Hepatocyte (in vitro differentiated cells): ENCODE data around the gene TMPRSS7.

Experiments used
- CTCF ChIP-seq: fragments of 200-600 bp; sonication (generic); IDR thresholded peaks from 2 replicates; pipeline ENCODE4 v1.5.1; 2016; ENCODE audit warnings: antibody characterized with exemption, mild to moderate bottlenecking; ENCODE audit not compliant: poor library complexity
- EZH2 ChIP-seq: fragments of 200-600 bp; sonication (generic); IDR thresholded peaks from 2 replicates; pipeline ENCODE4 v1.6.1; 2016; ENCODE audit warnings: antibody characterized with exemption, mild to moderate bottlenecking, borderline replicate concordance
- EZH2phosphoT487 ChIP-seq: fragments of 200-600 bp; sonication (generic); IDR thresholded peaks from one replicate; pipeline ENCODE4 v1.6.1; 2018; ENCODE audit warnings: antibody characterized with exemption, mild to moderate bottlenecking, low read depth, moderate library complexity; ENCODE audit not compliant: unreplicated experiment, severe bottlenecking

- TF ChIP-seq CTCF (no peak), EZH2phosphoT487 (no peak), EZH2 (no peak)
These were observed 95.5 kb downstream of the TMPRSS7 start for GRCh38 chr3:112129925-112130637.
